ENCODE measurements around the gene CHMP2A. TPM values are rescaled to one million over a fixed set of nuclear protein-coding genes. Genes with fewer than 3 reads are reported as not detected.

The CHMP2A gene
- total and polyA plus RNA-seq, 2 of the 4 experiments (the other 2 are of a cell fraction) = 105 to 183 TPM

DNA sequence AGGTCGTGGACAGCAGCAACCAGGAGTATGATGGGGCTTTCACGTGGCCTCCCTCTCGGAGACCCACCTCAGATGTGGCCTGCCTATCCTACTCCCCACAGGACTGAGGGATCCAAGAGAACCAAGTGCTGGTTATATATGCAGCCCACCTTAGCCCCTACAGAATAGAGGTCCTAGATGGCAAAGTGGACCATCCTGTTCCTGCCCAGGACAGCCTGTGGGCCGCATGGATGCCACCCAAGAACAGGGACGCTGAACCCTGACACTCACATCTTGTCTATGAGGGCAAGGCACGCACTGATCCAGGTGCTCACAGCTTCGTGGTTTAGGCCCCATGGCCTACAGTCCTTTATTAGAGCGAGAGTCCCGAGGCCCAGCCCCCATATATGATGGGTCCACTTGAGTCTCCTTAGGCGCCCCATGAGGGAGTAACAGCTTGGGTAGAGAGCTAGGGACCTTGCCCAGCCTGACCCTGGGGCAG, 41.7 kb downstream of the CHMP2A start:
- no peak overlapping the region for H2BK20ac ChIP-seq (ENCODE audit: low read depth, low read length)
- H3K4me2 ChIP-seq (ENCODE audit: low read depth, low read length) = no peak overlapping the region
- no peaks in the 10 kb centered on the region for H3K27me3 ChIP-seq (ENCODE audit: control insufficient read depth, insufficient read depth, low read length)
- ChIA-PET POLR2A (ENCODE audit: unreplicated experiment) (no interaction called here), CTCF (no interaction called here)
- H3K4ac ChIP-seq (ENCODE audit: low read depth, low read length) = no peak overlapping the region
- H4K8ac ChIP-seq (ENCODE audit: low read depth in 2 of 2, low read length in 2 of 2) = no peak overlapping the region; a peak in 1 of 4 replicates
- H3K9me3 ChIP-seq (ENCODE audit: control insufficient read depth, insufficient read depth, low read length) = no peaks in the 10 kb centered on the region
- in situ Hi-C loops (cut with MboI; ENCODE audit: low sequenced_read_pairs) (no loop called here), intact Hi-C loops (cut with micrococcal nuclease) (no loop called here), dilution Hi-C loops (cut with HindIII; ENCODE audit: low sequenced_read_pairs, unreplicated experiment) (no loop called here)
- no peak overlapping the region for H3K27ac ChIP-seq (ENCODE audit: insufficient read depth, low read length)
- no peak overlapping the region for H3K14ac ChIP-seq (replicated peaks; ENCODE audit: low read depth, low read length)
- no peak overlapping the region; the same call in 2 of the 3 replicates for H2BK15ac ChIP-seq (ENCODE audit: low read depth, low read length)
- peaks cover 4% of the 10 kb centered on the region for H3K4me1 ChIP-seq (ENCODE audit: control insufficient read depth, insufficient read depth, low read length)
- no TSS peak for BruUV-seq (replicated peaks)
- H2AK5ac ChIP-seq (ENCODE audit: low read depth, low read length) = no peak overlapping the region
- H2AFZ ChIP-seq (replicated peaks; ENCODE audit: low read length, poor library complexity) = no peak overlapping the region
- no peak overlapping the region for H3K23ac ChIP-seq (ENCODE audit: low read depth, low read length)
- no peak overlapping the region for H3K18ac ChIP-seq (ENCODE audit: low read depth, low read length)
- H2BK120ac ChIP-seq (ENCODE audit: low read depth, low read length) = no peak overlapping the region
- H3K9ac ChIP-seq (ENCODE audit: low read depth, low read length) = no peak overlapping the region
- TF ChIP-seq FOS (IDR thresholded peaks at IDR 0.05; ENCODE audit: low read depth, low read length) (no peak), MXI1 (IDR thresholded peaks at IDR 0.05; ENCODE audit: borderline replicate concordance, low read depth, low read length) (no peak), RFX5 (IDR thresholded peaks at IDR 0.05; ENCODE audit: low read depth, low read length) (no peak), MAFK (IDR thresholded peaks at IDR 0.05; ENCODE audit: low read depth, low read length) (no peak), RCOR1 (IDR thresholded peaks at IDR 0.05; ENCODE audit: insufficient replicate concordance, low read length) (no peak), CHD1 (IDR thresholded peaks at IDR 0.05; ENCODE audit: low read depth, low read length) (no peak), NFE2L2 (IDR thresholded peaks at IDR 0.05; ENCODE audit: low read depth, low read length) (no peak), MAZ (IDR thresholded peaks at IDR 0.05; ENCODE audit: borderline replicate concordance, low read depth, low read length) (no peak), SMC3 (IDR thresholded peaks at IDR 0.05; ENCODE audit: low read depth, low read length) (no peak), CEBPB (IDR thresholded peaks at IDR 0.05; ENCODE audit: low read depth, low read length) (no peak), RAD21 (IDR thresholded peaks at IDR 0.05; ENCODE audit: low read length) (no peak), CTCF (conservative IDR thresholded peaks at IDR 0.05; ENCODE audit: low read depth, low read length) (no peak), BHLHE40 (IDR thresholded peaks at IDR 0.05; ENCODE audit: low read depth, low read length) (no peak)
- TF ChIP-seq, protein P1, sequence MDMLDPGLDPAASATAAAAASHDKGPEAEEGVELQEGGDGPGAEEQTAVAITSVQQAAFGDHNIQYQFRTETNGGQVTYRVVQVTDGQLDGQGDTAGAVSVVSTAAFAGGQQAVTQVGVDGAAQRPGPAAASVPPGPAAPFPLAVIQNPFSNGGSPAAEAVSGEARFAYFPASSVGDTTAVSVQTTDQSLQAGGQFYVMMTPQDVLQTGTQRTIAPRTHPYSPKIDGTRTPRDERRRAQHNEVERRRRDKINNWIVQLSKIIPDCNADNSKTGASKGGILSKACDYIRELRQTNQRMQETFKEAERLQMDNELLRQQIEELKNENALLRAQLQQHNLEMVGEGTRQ (IDR thresholded peaks at IDR 0.05; ENCODE audit: low read depth, low read length) = no peak
- no peak overlapping the region for H4K91ac ChIP-seq (ENCODE audit: insufficient read depth, low read depth, low read length)
- no peak overlapping the region for H3K56ac ChIP-seq (ENCODE audit: extremely low read depth, insufficient read depth, low read length)
- H4K20me1 ChIP-seq (ENCODE audit: insufficient read depth, low read length) = peaks cover 17% of the 10 kb centered on the region
- H3K36me3 ChIP-seq (ENCODE audit: control insufficient read depth, insufficient read depth, low read length) = peaks cover 20% of the 10 kb centered on the region
- H2BK5ac ChIP-seq (ENCODE audit: low read depth, low read length, poor library complexity, severe bottlenecking) = no peak overlapping the region
- ATAC-seq (ENCODE audit: low read depth) (no peak), DNase-seq (no peak)
- no peak overlapping the region for H2AK9ac ChIP-seq (replicated peaks; ENCODE audit: low read depth, low read length, poor library complexity)
- WGBS, 2 experiments (ENCODE audit: extremely low coverage in 2 of 2, insufficient read length in 1 of 2) = 90% methylated on average over 4 of the region's 10 CpGs; no CpG with 5 or more reads in 1 of the 2 experiments
- H4K5ac ChIP-seq (ENCODE audit: low read depth, low read length) = no peak overlapping the region
- H3K4me3 ChIP-seq (ENCODE audit: insufficient read depth, low read depth, low read length) = no peak overlapping the region
- H3K79me1 ChIP-seq (ENCODE audit: low read depth in 1 of 2, low read length in 2 of 2) = peaks cover 4 to 51% of the 10 kb centered on the region in 2 experiments; a peak in 3 of 4 replicates
- peaks cover 8% of the 10 kb centered on the region for H3K9me1 ChIP-seq (ENCODE audit: insufficient read depth, low read length)
